Measurements from ENCODE around the gene XYLT1.

GRCh38 chr16:17431012-17431411 is 39.7 kb downstream of the XYLT1 start:
- TF ChIP-seq POLR2AphosphoS5 (IDR thresholded peaks at IDR 0.05; ENCODE audit: low read depth, low read length) = no peak
- TF ChIP-seq POLR2A (IDR thresholded peaks at IDR 0.05; ENCODE audit: low read depth, low read length) = no peak
- TF ChIP-seq TAF1 (IDR thresholded peaks at IDR 0.05; ENCODE audit: low read depth, low read length) = no peak
- no peak for TF ChIP-seq PAX5 (IDR thresholded peaks at IDR 0.05; ENCODE audit: insufficient read depth, low read length, severe bottlenecking)
- TF ChIP-seq SPI1 (IDR thresholded peaks at IDR 0.05; ENCODE audit: low read depth, low read length) = no peak
